IMR-90 (cell line): ENCODE results near the gene USP5. TPM values are rescaled to one million over a fixed set of nuclear protein-coding genes. Genes with fewer than 3 reads are reported as not detected.

Experiments
- ATAC-seq: fragments of 200-7000 bp; cut with Tn5 transposase; 2 replicates; pipeline ENCODE4 v1.9.1; 2020; ENCODE audit warnings: low read depth, mild to moderate bottlenecking, moderate library complexity
- BruUV-seq: library from RNA; stranded (reverse); fragments of 400-500 nt; replicated peaks from 2 replicates; lab custom pipeline; 2021; lab: Mats Ljungman, UMichigan
- CTCF ChIA-PET: fragments of 300-600 bp; formaldehyde crosslinking; extraction: SDS; loops from one replicate; lab custom pipeline; 2021; ENCODE audit warnings: antibody characterized with exemption; lab: Yijun Ruan, JAX
- POLR2A ChIA-PET: fragments of 300-600 bp; sonication (Branson Sonifier 250); formaldehyde crosslinking; loops from one replicate; lab custom pipeline; 2022; ENCODE audit warnings: antibody characterized with exemption; ENCODE audit not compliant: unreplicated experiment; lab: Charles Lee
- DNase-seq: peaks from one replicate; pipeline ENCODE4 v3.0.0; 2013
- H2AFZ ChIP-seq: replicated peaks from 2 replicates; pipeline ENCODE3; 2013; ENCODE audit warnings: low read length, mild to moderate bottlenecking; ENCODE audit not compliant: poor library complexity
- H2AK5ac ChIP-seq: 2 replicates; pipeline ENCODE4 v1.6.1; 2013; ENCODE audit warnings: low read depth, low read length, inconsistent platforms
- H2AK9ac ChIP-seq: replicated peaks from 2 replicates; pipeline ENCODE3; 2013; ENCODE audit warnings: mild to moderate bottlenecking, low read depth, low read length, moderate library complexity; ENCODE audit not compliant: poor library complexity
- H2BK120ac ChIP-seq: 2 replicates; pipeline ENCODE4 v1.6.1; 2013; ENCODE audit warnings: low read depth, low read length, inconsistent platforms
- H2BK15ac ChIP-seq: 3 replicates; pipeline ENCODE4 v1.6.1; 2013; ENCODE audit warnings: low read depth, low read length, inconsistent platforms
- H2BK20ac ChIP-seq: 2 replicates; pipeline ENCODE4 v1.6.1; 2013; ENCODE audit warnings: low read depth, mild to moderate bottlenecking, inconsistent platforms, low read length, moderate library complexity
- H2BK5ac ChIP-seq: 2 replicates; pipeline ENCODE4 v1.6.1; 2013; ENCODE audit warnings: mild to moderate bottlenecking, low read depth, low read length, inconsistent platforms; ENCODE audit not compliant: poor library complexity, severe bottlenecking
- H3K14ac ChIP-seq: replicated peaks from 2 replicates; pipeline ENCODE4 v1.6.1; 2013; ENCODE audit warnings: low read depth, low read length, inconsistent platforms
- H3K18ac ChIP-seq: 2 replicates; pipeline ENCODE4 v1.6.1; 2013; ENCODE audit warnings: low read depth, low read length, control low read depth
- H3K23ac ChIP-seq: 2 replicates; pipeline ENCODE4 v1.6.1; 2013; ENCODE audit warnings: low read depth, low read length, inconsistent platforms
- H3K27ac ChIP-seq: 2 replicates; pipeline ENCODE4 v1.5.1; 2013; ENCODE audit warnings: mild to moderate bottlenecking, control low read depth, low read length; ENCODE audit not compliant: insufficient read depth
- H3K27me3 ChIP-seq: 2 replicates; pipeline ENCODE4 v1.6.1; 2013; ENCODE audit warnings: low read length; ENCODE audit not compliant: control insufficient read depth, insufficient read depth
- H3K36me3 ChIP-seq: 2 replicates; pipeline ENCODE4 v1.6.1; 2013; ENCODE audit warnings: low read length, mixed read lengths; ENCODE audit not compliant: control insufficient read depth, insufficient read depth
- H3K4ac ChIP-seq: 2 replicates; pipeline ENCODE4 v1.6.1; 2013; ENCODE audit warnings: low read depth, low read length, inconsistent platforms
- H3K4me1 ChIP-seq: 2 replicates; pipeline ENCODE4 v1.6.1; 2013; ENCODE audit warnings: low read length, mixed read lengths; ENCODE audit not compliant: control insufficient read depth, insufficient read depth
- H3K4me2 ChIP-seq: 2 replicates; pipeline ENCODE4 v1.6.1; 2013; ENCODE audit warnings: low read depth, mild to moderate bottlenecking, control low read depth, low read length, moderate library complexity
- H3K4me3 ChIP-seq: 2 replicates; pipeline ENCODE4 v1.5.1; 2013; ENCODE audit warnings: low read depth, mild to moderate bottlenecking, control low read depth, low read length, moderate library complexity; ENCODE audit not compliant: insufficient read depth
- H3K56ac ChIP-seq: 2 replicates; pipeline ENCODE4 v1.6.1; 2013; ENCODE audit warnings: low read length, inconsistent platforms; ENCODE audit not compliant: insufficient read depth; ENCODE audit errors: extremely low read depth
- H3K79me1 ChIP-seq, 2 experiments: 2 replicates each; pipeline ENCODE4 v1.6.1; 2013; ENCODE audit warnings: low read length in 2 of 2, inconsistent platforms in 1 of 2, low read depth in 1 of 2
- H3K9ac ChIP-seq: 2 replicates; pipeline ENCODE4 v1.6.1; 2013; ENCODE audit warnings: low read depth, low read length, control low read depth
- H3K9me1 ChIP-seq: 2 replicates; pipeline ENCODE4 v1.6.1; 2013; ENCODE audit warnings: low read length, inconsistent platforms; ENCODE audit not compliant: insufficient read depth
- H3K9me3 ChIP-seq: 2 replicates; pipeline ENCODE4 v1.6.1; 2013; ENCODE audit warnings: low read length; ENCODE audit not compliant: control insufficient read depth, insufficient read depth
- H4K20me1 ChIP-seq: 2 replicates; pipeline ENCODE4 v1.6.1; 2013; ENCODE audit warnings: low read length, inconsistent platforms; ENCODE audit not compliant: insufficient read depth
- H4K5ac ChIP-seq: 2 replicates; pipeline ENCODE4 v1.6.1; 2013; ENCODE audit warnings: mild to moderate bottlenecking, low read depth, low read length, control low read depth
- H4K8ac ChIP-seq, 2 experiments: 2 replicates each; pipeline ENCODE4 v1.6.1; 2013; ENCODE audit warnings: low read depth in 2 of 2, low read length in 2 of 2, control low read depth in 1 of 2, inconsistent platforms in 1 of 2
- H4K91ac ChIP-seq: 2 replicates; pipeline ENCODE4 v1.6.1; 2013; ENCODE audit warnings: low read depth, low read length, inconsistent platforms; ENCODE audit not compliant: insufficient read depth
- CHD1 ChIP-seq: IDR thresholded peaks from 2 replicates; pipeline ENCODE4 v1.6.1; 2012; ENCODE audit warnings: low read depth, low read length, improper control_type of control experiment
- FOS ChIP-seq: fragments of 150-350 bp; IDR thresholded peaks from 2 replicates; pipeline ENCODE4 v1.6.1; 2016; ENCODE audit warnings: low read depth, low read length
- MAFK ChIP-seq: IDR thresholded peaks from 2 replicates; pipeline ENCODE4 v1.6.1; 2012; ENCODE audit warnings: low read depth, low read length, improper control_type of control experiment
- MAZ ChIP-seq: IDR thresholded peaks from 2 replicates; pipeline ENCODE4 v1.6.1; 2012; ENCODE audit warnings: low read depth, mild to moderate bottlenecking, low read length, improper control_type of control experiment, moderate library complexity, borderline replicate concordance
- MXI1 ChIP-seq: IDR thresholded peaks from 2 replicates; pipeline ENCODE4 v1.6.1; 2012; ENCODE audit warnings: low read depth, mild to moderate bottlenecking, low read length, moderate library complexity, borderline replicate concordance
- NFE2L2 ChIP-seq: fragments of 150-350 bp; IDR thresholded peaks from 2 replicates; pipeline ENCODE4 v1.6.1; 2016; ENCODE audit warnings: low read depth, mild to moderate bottlenecking, low read length
- POLR2A ChIP-seq: IDR thresholded peaks from 2 replicates; pipeline ENCODE4 v1.6.1; 2012; ENCODE audit warnings: mild to moderate bottlenecking, low read depth, low read length
- RAD21 ChIP-seq: IDR thresholded peaks from 2 replicates; pipeline ENCODE4 v1.6.1; 2012; ENCODE audit warnings: low read length, improper control_type of control experiment
- RCOR1 ChIP-seq: IDR thresholded peaks from 2 replicates; pipeline ENCODE4 v1.6.1; 2012; ENCODE audit warnings: mild to moderate bottlenecking, low read length, improper control_type of control experiment; ENCODE audit not compliant: insufficient replicate concordance
- RFX5 ChIP-seq: IDR thresholded peaks from 2 replicates; pipeline ENCODE4 v1.8.0; 2012; ENCODE audit warnings: low read depth, mild to moderate bottlenecking, low read length, moderate library complexity
- SMC3 ChIP-seq: fragments of 150-350 bp; IDR thresholded peaks from 2 replicates; pipeline ENCODE4 v1.6.1; 2016; ENCODE audit warnings: low read depth, mild to moderate bottlenecking, antibody characterized with exemption, low read length, moderate library complexity
- whole genome bisulfite sequencing, 2 experiments: methylation state at CpG; one replicate each; pipeline versions ENCODE4 v1.1.5 to v1.1.7; 2013; ENCODE audit warnings: missing lambda C conversion rate in 2 of 2; ENCODE audit not compliant: insufficient read length in 1 of 2; ENCODE audit errors: extremely low coverage in 2 of 2; 5-methylcytosine and 5-hydroxymethylcytosine counted together
- dilution Hi-C: fragments of 300-500 bp; cut with HindIII; formaldehyde crosslinking; loops from one replicate; pipeline ENCODE4 v1.14.3; 2018; ENCODE audit warnings: low sequenced_read_pairs; ENCODE audit not compliant: unreplicated experiment
- in situ Hi-C: fragments of 300-500 bp; cut with MboI; formaldehyde crosslinking; loops from 3 replicates; pipeline ENCODE4 v1.14.3; 2019; ENCODE audit warnings: low sequenced_read_pairs, inconsistent platforms, mixed read lengths
- intact Hi-C: fragments of 100-400 bp; cut with micrococcal nuclease; formaldehyde crosslinking; loops from 2 replicates; pipeline ENCODE4 v1.10.0; 2022
- polyA plus RNA-seq, 3 experiments: library from polyadenylated mRNA; depleted of rRNA; stranded (reverse); fragments of >200 nt; gene quantifications; 2 replicates each; pipeline ENCODE4 v1.2.3, GENCODE V29; 2012; ENCODE audit warnings: low replicate concordance in 1 of 3
- total RNA-seq: library from RNA; depleted of rRNA; stranded (reverse); fragments of >200 nt; gene quantifications from 2 replicates; pipeline ENCODE4 v1.2.3, GENCODE V29; 2012
- TF ChIP-seq, protein P1 (sequence below): fragments of 150-350 bp; IDR thresholded peaks from 2 replicates; pipeline ENCODE4 v1.6.1; 2016; ENCODE audit warnings: low read depth, mild to moderate bottlenecking, low read length, moderate library complexity, borderline replicate concordance
- TF ChIP-seq, protein P2 (sequence below): conservative IDR thresholded peaks from 2 replicates; pipeline ENCODE4 v1.5.1; 2012; ENCODE audit warnings: mild to moderate bottlenecking, low read depth, low read length, improper control_type of control experiment
- TF ChIP-seq, protein P3 (sequence below): fragments of 150-350 bp; IDR thresholded peaks from 2 replicates; pipeline ENCODE4 v1.6.1; 2017; ENCODE audit warnings: mild to moderate bottlenecking, antibody characterized with exemption, low read length, low read depth

USP5 gene
- total and polyA plus RNA-seq, 2 of the 4 experiments (the other 2 are of a cell fraction) = 69.7 to 125 TPM

DNA sequence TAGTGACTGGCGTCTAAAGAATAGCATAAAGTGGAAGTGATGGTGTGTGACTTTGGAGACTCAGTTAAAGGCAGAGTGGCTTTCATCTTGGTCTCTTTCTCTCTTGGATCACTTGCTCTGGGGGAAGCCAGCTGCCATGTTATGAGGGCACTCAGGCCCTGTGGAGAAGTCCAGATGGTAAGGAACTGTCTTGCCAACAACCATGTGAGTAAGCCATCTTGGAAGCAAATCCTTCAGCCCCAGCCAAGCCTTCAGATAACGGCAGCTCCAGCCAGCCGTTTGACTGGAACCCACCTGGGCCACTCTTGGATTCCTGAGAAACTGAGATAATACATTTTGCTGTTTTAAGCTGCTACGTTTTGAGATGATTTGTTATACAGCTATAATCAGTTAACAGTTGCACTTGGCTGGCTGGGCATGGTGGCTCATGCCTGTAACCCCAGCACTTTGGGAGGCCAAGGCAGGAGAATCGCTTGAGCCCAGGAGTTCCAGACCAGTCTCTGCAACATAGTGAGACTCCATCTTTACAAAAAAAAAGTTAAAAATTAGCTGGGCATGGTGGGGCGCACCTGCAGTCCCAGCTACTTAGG, 45.0 kb downstream of the USP5 start:
- H2AK5ac ChIP-seq = no peak overlapping the region
- H3K9me1 ChIP-seq = no peaks in the 10 kb centered on the region
- H3K9me3 ChIP-seq = no peaks in the 10 kb centered on the region
- H4K20me1 ChIP-seq = no peaks in the 10 kb centered on the region
- H4K5ac ChIP-seq = no peak overlapping the region
- H4K8ac ChIP-seq = no peak overlapping the region
- no peak for DNase-seq
- H2BK120ac ChIP-seq = no peak overlapping the region
- peak overlapping the region; percentile 36 for H2BK5ac ChIP-seq
- peak overlapping the region; percentile 52; the same call in 1 of the 2 replicates for H3K4me2 ChIP-seq
- no peaks in the 10 kb centered on the region for H3K27me3 ChIP-seq
- no peak overlapping the region for H3K56ac ChIP-seq
- TF ChIP-seq, protein P1, sequence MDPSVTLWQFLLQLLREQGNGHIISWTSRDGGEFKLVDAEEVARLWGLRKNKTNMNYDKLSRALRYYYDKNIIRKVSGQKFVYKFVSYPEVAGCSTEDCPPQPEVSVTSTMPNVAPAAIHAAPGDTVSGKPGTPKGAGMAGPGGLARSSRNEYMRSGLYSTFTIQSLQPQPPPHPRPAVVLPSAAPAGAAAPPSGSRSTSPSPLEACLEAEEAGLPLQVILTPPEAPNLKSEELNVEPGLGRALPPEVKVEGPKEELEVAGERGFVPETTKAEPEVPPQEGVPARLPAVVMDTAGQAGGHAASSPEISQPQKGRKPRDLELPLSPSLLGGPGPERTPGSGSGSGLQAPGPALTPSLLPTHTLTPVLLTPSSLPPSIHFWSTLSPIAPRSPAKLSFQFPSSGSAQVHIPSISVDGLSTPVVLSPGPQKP = no peak
- TF ChIP-seq POLR2A = no peak
- TF ChIP-seq NFE2L2 = no peak
- no peak for TF ChIP-seq RFX5
- TF ChIP-seq, protein P2, sequence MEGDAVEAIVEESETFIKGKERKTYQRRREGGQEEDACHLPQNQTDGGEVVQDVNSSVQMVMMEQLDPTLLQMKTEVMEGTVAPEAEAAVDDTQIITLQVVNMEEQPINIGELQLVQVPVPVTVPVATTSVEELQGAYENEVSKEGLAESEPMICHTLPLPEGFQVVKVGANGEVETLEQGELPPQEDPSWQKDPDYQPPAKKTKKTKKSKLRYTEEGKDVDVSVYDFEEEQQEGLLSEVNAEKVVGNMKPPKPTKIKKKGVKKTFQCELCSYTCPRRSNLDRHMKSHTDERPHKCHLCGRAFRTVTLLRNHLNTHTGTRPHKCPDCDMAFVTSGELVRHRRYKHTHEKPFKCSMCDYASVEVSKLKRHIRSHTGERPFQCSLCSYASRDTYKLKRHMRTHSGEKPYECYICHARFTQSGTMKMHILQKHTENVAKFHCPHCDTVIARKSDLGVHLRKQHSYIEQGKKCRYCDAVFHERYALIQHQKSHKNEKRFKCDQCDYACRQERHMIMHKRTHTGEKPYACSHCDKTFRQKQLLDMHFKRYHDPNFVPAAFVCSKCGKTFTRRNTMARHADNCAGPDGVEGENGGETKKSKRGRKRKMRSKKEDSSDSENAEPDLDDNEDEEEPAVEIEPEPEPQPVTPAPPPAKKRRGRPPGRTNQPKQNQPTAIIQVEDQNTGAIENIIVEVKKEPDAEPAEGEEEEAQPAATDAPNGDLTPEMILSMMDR = no peak
- no peak for TF ChIP-seq MAFK
- TF ChIP-seq SMC3 = no peak
- TF ChIP-seq MXI1 = no peak
- no peak for TF ChIP-seq FOS
- no peak for TF ChIP-seq RCOR1
- TF ChIP-seq CHD1 = no peak
- TF ChIP-seq, protein P3, sequence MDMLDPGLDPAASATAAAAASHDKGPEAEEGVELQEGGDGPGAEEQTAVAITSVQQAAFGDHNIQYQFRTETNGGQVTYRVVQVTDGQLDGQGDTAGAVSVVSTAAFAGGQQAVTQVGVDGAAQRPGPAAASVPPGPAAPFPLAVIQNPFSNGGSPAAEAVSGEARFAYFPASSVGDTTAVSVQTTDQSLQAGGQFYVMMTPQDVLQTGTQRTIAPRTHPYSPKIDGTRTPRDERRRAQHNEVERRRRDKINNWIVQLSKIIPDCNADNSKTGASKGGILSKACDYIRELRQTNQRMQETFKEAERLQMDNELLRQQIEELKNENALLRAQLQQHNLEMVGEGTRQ = no peak
- no peak for TF ChIP-seq MAZ
- no peak for TF ChIP-seq RAD21
- POLR2A ChIA-PET = no interaction called here
- H2BK15ac ChIP-seq = peak overlapping the region; percentile 38; the same call in 1 of the 3 replicates
- 0 out of 4 replicates have a peak, but pooled peaks cover 0 to 9% of the 10 kb centered on the region in 2 experiments for H3K79me1 ChIP-seq
- H3K18ac ChIP-seq = no peak overlapping the region
- 80% methylated on average over 1 of the region's 6 CpGs; no CpG with 5 or more reads in 1 of the 2 experiments for WGBS, 2 experiments
- in situ Hi-C loops = no loop called here
- H2AK9ac ChIP-seq = no peak overlapping the region
- peak overlapping the region; percentile 23; the same call in 1 of the 2 replicates for H4K91ac ChIP-seq
- H3K36me3 ChIP-seq = no peaks in the 10 kb centered on the region
- H2AFZ ChIP-seq = peak overlapping the region; percentile 47
- no peak overlapping the region for H3K27ac ChIP-seq
- 0 out of 2 replicates have a peak overlapping the region, but pooled peaks have one; percentile 26 for H2BK20ac ChIP-seq
- dilution Hi-C loops = no loop called here
- no peak for ATAC-seq
- peaks cover 3% of the 10 kb centered on the region for H3K4me1 ChIP-seq
- no peak overlapping the region for H3K4me3 ChIP-seq
- no peak overlapping the region for H3K14ac ChIP-seq
- CTCF ChIA-PET = interaction anchor here (0.7 kb wide), 1 partner anchor 24 kb away, joined by 5 read pairs; the partner anchor contains the start of gene SPSB2
- intact Hi-C loops = no loop called here
- no TSS peak for BruUV-seq
- H3K23ac ChIP-seq = no peak overlapping the region
- H3K4ac ChIP-seq = peak overlapping the region; percentile 24; the same call in 1 of the 2 replicates
- no peak overlapping the region for H3K9ac ChIP-seq
